Psoas muscle (tissue), 8 donors: ENCODE data around the gene KLHL29. TPM values are rescaled to one million over a fixed set of nuclear protein-coding genes. Genes with fewer than 3 reads are reported as not detected.

ENCODE experiments used
- ATAC-seq, 4 donors: fragments of 200-7000 bp; cut with Tn5 transposase; one replicate each; pipeline ENCODE4 v1.9.1; 2020; ENCODE audit warnings: moderate library complexity in 3 of 4, mild to moderate bottlenecking in 2 of 4
- DNase-seq, 2 donors: peaks; one replicate each; pipeline ENCODE4 v3.0.0-alpha.2; 2020
- H3K27ac ChIP-seq: fragments of 200-600 bp; one replicate; pipeline ENCODE4 v1.8.0; 2022
- H3K27me3 ChIP-seq, 3 donors: fragments of 200-600 bp in 1 of 3; one replicate each; pipeline versions ENCODE4 v1.6.1 to v1.8.0; 2013 to 2022; ENCODE audit warnings: low read length in 2 of 3, mild to moderate bottlenecking in 2 of 3, moderate library complexity in 1 of 3; ENCODE audit not compliant: insufficient read depth in 3 of 3
- H3K36me3 ChIP-seq, 2 donors: fragments of 200-600 bp in 1 of 2; one replicate each; pipeline versions ENCODE4 v1.6.1 to v1.8.0; 2013 to 2022; ENCODE audit warnings: low read depth in 1 of 2, mild to moderate bottlenecking in 1 of 2, moderate library complexity in 1 of 2; ENCODE audit not compliant: insufficient read depth in 1 of 2
- H3K4me1 ChIP-seq: fragments of 200-600 bp; one replicate; pipeline ENCODE4 v1.8.0; 2022
- H3K4me3 ChIP-seq: fragments of 200-600 bp; one replicate; pipeline ENCODE4 v1.8.0; 2022; ENCODE audit warnings: mild to moderate bottlenecking
- H3K9me3 ChIP-seq: fragments of 200-600 bp; one replicate; pipeline ENCODE4 v1.8.0; 2022
- WGBS, 3 donors: extraction: QIAGEN DNeasy Blood & Tissue Kit; methylation state at CpG; one replicate each; pipeline versions ENCODE4 v1.1.6 to v1.1.7; 2013; 5-methylcytosine and 5-hydroxymethylcytosine counted together
- intact Hi-C, 2 donors: fragments of 100-400 bp; cut with DNase I; formaldehyde crosslinking; loops; one replicate each; pipeline versions ENCODE4 v1.11.0 to v1.14.2; 2022
- polyA plus RNA-seq, 3 donors: library from polyadenylated mRNA; stranded (reverse); fragments of 200-250 nt; gene quantifications; one replicate each; pipeline ENCODE4 v1.2.3, GENCODE V29; 2013
- total RNA-seq, 4 donors: library from RNA; stranded (reverse); fragmentation: NEBNext Ultra II Directional in 2 of 4; extraction: Animal tissue kit (Norgen Biotek cat#: 25700) in 2 of 4; gene quantifications; one replicate each; pipeline versions ENCODE4 v1.2.1 to v1.2.4, GENCODE V29; 2021 to 2023
- TF ChIP-seq, protein P1 (sequence below): fragments of 200-600 bp; IDR thresholded peaks from one replicate; pipeline ENCODE4 v1.8.0; 2022; ENCODE audit warnings: antibody characterized with exemption
- donor health status: healthy with polysubstance abuse.
- donor health status: DM: no; HTN: no; CAD: no; lungs with moderate emphysema.
- donor health status: Bipolar disorder and iron deficiency.
- donor health status: healthy.
- donor health status: DM: yes; HTN: yes; CAD: no.
- donor health status: DM: no; HTN: no; CAD: no.
- donor health status: DM: no; HTN: no; CAD: no.
- donor health status: DM: yes; HTN: yes; CAD: no.

Gene KLHL29
- total and polyA plus RNA-seq, 7 donors: 4.4 to 14.1 (median 6.8) TPM

- DNase-seq (no peak), ATAC-seq (no peak)
- intact Hi-C loops: no loop called here
- Histone ChIP-seq H3K4me1 (peaks cover 36% of the 10 kb centered on the region), H3K27me3 (no peaks in the 10 kb centered on the region), H3K4me3 (no peak overlapping the region), H3K27ac (peak overlapping the region; percentile 87), H3K9me3 (no peaks in the 10 kb centered on the region), H3K36me3 (no peaks in the 10 kb centered on the region)
- WGBS, 3 donors: 88 to 95% (median 89%) methylated on average over 8 of the region's 8 CpGs
- TF ChIP-seq, protein P1, sequence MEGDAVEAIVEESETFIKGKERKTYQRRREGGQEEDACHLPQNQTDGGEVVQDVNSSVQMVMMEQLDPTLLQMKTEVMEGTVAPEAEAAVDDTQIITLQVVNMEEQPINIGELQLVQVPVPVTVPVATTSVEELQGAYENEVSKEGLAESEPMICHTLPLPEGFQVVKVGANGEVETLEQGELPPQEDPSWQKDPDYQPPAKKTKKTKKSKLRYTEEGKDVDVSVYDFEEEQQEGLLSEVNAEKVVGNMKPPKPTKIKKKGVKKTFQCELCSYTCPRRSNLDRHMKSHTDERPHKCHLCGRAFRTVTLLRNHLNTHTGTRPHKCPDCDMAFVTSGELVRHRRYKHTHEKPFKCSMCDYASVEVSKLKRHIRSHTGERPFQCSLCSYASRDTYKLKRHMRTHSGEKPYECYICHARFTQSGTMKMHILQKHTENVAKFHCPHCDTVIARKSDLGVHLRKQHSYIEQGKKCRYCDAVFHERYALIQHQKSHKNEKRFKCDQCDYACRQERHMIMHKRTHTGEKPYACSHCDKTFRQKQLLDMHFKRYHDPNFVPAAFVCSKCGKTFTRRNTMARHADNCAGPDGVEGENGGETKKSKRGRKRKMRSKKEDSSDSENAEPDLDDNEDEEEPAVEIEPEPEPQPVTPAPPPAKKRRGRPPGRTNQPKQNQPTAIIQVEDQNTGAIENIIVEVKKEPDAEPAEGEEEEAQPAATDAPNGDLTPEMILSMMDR: no peak
These were observed 216.5 kb downstream of the KLHL29 start for GRCh38 chr2:23601301-23601965.

- Histone ChIP-seq H3K27ac (peak overlapping the region; percentile 87), H3K36me3 (no peaks in the 10 kb centered on the region), H3K4me3 (no peak overlapping the region), H3K9me3 (no peaks in the 10 kb centered on the region), H3K4me1 (peaks cover 30% of the 10 kb centered on the region), H3K27me3 (no peaks in the 10 kb centered on the region)
- DNase-seq (peak; percentile 86 to 95), ATAC-seq (peak; percentile 94 to 98 (median 94))
- TF ChIP-seq, protein P1: no peak
- intact Hi-C loops: no loop called here
- WGBS, 3 donors: 29 to 71% (median 36%) methylated on average over 12 of the region's 12 CpGs
These were observed 217.1 kb downstream of the KLHL29 start for GRCh38 chr2:23602116-23602515.

GRCh38 chr2:23603156-23603555 lies 218.2 kb downstream of the KLHL29 start:
- Histone ChIP-seq H3K9me3 (no peaks in the 10 kb centered on the region), H3K27me3 (no peaks in the 10 kb centered on the region), H3K4me3 (no peak overlapping the region), H3K4me1 (peaks cover 30% of the 10 kb centered on the region), H3K36me3 (no peaks in the 10 kb centered on the region), H3K27ac (no peak overlapping the region)
- 64 to 69% (median 66%) methylated on average over 6 of the region's 6 CpGs for WGBS, 3 donors
- TF ChIP-seq, protein P1: no peak
- intact Hi-C loops: no loop called here
- DNase-seq: no peak
- no peak for ATAC-seq

DNA sequence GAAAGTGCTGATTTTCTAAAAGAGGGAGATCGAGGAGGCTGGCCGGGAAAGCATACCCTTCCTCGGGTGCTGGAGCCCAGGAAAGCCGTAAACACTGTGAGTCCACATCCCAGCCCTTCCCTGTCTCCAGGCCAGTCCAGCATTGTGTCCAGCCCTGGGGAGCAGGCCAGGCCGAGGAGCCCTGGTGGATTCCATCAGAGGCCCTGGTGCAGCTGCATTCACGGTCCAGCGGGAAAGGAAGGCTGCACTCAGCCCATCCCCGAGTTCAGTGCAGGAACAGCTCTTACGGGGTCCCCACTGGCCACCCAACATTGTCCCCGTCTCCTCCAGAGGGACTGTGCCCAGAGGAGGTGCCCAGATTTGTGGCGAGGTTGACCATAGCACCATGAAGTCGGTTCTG lies 218.6 kb downstream of the KLHL29 start:
- Histone ChIP-seq H3K9me3 (no peaks in the 10 kb centered on the region), H3K27ac (no peak overlapping the region), H3K36me3 (no peaks in the 10 kb centered on the region), H3K4me1 (peaks cover 30% of the 10 kb centered on the region), H3K4me3 (no peak overlapping the region), H3K27me3 (no peaks in the 10 kb centered on the region)
- intact Hi-C loops: no loop called here
- ATAC-seq (no peak), DNase-seq (no peak)
- TF ChIP-seq, protein P1: no peak
- WGBS, 3 donors: 77 to 78% (median 78%) methylated on average over 12 of the region's 12 CpGs

GRCh38 chr2:23604731-23605130 lies 219.8 kb downstream of the KLHL29 start:
- intact Hi-C loops: no loop called here
- TF ChIP-seq, protein P1: no peak
- ATAC-seq: no peak
- DNase-seq: no peak
- H3K4me1 ChIP-seq: peaks cover 30% of the 10 kb centered on the region
- 91 to 98% (median 94%) methylated on average over 6 to 7 of the region's 7 CpGs for WGBS, 3 donors
- H3K9me3 ChIP-seq: no peaks in the 10 kb centered on the region
- H3K27ac ChIP-seq: no peak overlapping the region
- no peaks in the 10 kb centered on the region for H3K36me3 ChIP-seq
- no peaks in the 10 kb centered on the region for H3K27me3 ChIP-seq
- no peak overlapping the region for H3K4me3 ChIP-seq
